ENCODE results near the gene ANKS3.

- TF ChIP-seq, protein P1, sequence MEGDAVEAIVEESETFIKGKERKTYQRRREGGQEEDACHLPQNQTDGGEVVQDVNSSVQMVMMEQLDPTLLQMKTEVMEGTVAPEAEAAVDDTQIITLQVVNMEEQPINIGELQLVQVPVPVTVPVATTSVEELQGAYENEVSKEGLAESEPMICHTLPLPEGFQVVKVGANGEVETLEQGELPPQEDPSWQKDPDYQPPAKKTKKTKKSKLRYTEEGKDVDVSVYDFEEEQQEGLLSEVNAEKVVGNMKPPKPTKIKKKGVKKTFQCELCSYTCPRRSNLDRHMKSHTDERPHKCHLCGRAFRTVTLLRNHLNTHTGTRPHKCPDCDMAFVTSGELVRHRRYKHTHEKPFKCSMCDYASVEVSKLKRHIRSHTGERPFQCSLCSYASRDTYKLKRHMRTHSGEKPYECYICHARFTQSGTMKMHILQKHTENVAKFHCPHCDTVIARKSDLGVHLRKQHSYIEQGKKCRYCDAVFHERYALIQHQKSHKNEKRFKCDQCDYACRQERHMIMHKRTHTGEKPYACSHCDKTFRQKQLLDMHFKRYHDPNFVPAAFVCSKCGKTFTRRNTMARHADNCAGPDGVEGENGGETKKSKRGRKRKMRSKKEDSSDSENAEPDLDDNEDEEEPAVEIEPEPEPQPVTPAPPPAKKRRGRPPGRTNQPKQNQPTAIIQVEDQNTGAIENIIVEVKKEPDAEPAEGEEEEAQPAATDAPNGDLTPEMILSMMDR (IDR thresholded peaks at IDR 0.05; ENCODE audit: borderline replicate concordance, extremely low read depth, low read length, poor library complexity, severe bottlenecking): no peak
- TF ChIP-seq EZH2 (IDR thresholded peaks at IDR 0.05; ENCODE audit: borderline replicate concordance, low read depth, low read length, severe bottlenecking): no peak
These were observed 73.5 kb downstream of the ANKS3 start for GRCh38 chr16:4660454-4661007.

Data from DND-41 (cell line).